ENCODE measurements around the gene SYT6.

DNA sequence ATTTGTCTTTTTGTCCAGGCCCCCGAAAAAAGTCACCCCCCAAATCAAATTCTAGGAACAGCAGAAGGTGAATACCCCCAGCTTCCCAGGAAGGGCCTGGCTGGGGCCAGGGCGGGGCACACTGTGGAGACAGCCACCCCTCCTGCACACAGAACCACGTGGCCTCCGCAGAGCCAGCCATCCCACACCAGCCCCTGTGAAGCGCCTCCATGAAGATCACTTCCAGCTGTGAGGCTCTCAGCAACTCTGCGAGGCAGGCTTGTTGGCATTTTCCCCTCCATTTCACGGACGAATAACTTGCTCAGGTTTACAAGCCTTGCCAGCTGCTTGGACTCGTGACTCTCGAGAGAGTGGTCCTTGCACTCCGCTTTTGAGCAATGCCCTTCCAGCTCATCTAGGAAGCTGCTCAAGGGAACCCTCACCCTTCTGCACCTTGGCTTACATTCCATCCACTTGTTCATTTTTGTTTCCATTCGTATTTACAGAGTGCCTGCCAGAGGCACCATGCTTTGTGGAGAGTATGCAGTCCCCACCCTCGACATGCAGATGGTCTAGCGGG is 48.2 kb downstream of the SYT6 start:
- TF ChIP-seq, protein P1, sequence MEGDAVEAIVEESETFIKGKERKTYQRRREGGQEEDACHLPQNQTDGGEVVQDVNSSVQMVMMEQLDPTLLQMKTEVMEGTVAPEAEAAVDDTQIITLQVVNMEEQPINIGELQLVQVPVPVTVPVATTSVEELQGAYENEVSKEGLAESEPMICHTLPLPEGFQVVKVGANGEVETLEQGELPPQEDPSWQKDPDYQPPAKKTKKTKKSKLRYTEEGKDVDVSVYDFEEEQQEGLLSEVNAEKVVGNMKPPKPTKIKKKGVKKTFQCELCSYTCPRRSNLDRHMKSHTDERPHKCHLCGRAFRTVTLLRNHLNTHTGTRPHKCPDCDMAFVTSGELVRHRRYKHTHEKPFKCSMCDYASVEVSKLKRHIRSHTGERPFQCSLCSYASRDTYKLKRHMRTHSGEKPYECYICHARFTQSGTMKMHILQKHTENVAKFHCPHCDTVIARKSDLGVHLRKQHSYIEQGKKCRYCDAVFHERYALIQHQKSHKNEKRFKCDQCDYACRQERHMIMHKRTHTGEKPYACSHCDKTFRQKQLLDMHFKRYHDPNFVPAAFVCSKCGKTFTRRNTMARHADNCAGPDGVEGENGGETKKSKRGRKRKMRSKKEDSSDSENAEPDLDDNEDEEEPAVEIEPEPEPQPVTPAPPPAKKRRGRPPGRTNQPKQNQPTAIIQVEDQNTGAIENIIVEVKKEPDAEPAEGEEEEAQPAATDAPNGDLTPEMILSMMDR (IDR thresholded peaks at IDR 0.05), result no peak
- no peak for TF ChIP-seq POLR2A (IDR thresholded peaks at IDR 0.05)
